Peyer's patch (tissue), 4 donors: ENCODE data around the gene NELFCD.
A peak's percentile ranks its signal among the peaks of the same experiment; 100 is the strongest.

ENCODE experiments used
- POLR2A ChIP-seq, 2 donors: fragments of 450-650 bp; IDR thresholded peaks; one replicate each; pipeline ENCODE4 v1.5.1; 2017; ENCODE audit warnings: antibody characterized with exemption in 2 of 2, mild to moderate bottlenecking in 2 of 2, moderate library complexity in 2 of 2
- TF ChIP-seq, protein P1 (sequence below), 6 experiments: fragments of 450-650 bp in 4 of 6; fragments of 200-600 bp in 2 of 6; sonication (generic) in 1 of 6; IDR thresholded peaks; one replicate each; pipeline ENCODE4 v1.5.1; 2017 to 2019; ENCODE audit warnings: antibody characterized with exemption in 6 of 6, mild to moderate bottlenecking in 3 of 6, moderate library complexity in 1 of 6

DNA sequence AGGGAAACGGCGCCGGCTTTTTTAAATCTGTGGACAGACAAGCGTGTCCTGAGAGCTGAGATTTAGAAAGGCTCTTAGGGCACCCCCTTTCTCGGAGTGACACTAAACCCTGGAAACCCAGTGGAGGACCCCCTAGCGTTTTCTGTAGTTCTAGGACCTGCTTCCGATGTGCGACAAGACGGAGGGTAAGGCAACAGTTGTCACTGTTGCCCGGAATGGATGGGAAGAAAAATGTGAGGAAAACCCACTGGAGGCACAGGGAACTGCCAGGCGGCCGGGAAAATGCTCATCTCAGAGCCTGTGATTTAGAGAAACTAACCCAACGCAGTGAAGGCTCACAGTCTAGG, 51.6 kb downstream of the NELFCD start:
- TF ChIP-seq, protein P1, sequence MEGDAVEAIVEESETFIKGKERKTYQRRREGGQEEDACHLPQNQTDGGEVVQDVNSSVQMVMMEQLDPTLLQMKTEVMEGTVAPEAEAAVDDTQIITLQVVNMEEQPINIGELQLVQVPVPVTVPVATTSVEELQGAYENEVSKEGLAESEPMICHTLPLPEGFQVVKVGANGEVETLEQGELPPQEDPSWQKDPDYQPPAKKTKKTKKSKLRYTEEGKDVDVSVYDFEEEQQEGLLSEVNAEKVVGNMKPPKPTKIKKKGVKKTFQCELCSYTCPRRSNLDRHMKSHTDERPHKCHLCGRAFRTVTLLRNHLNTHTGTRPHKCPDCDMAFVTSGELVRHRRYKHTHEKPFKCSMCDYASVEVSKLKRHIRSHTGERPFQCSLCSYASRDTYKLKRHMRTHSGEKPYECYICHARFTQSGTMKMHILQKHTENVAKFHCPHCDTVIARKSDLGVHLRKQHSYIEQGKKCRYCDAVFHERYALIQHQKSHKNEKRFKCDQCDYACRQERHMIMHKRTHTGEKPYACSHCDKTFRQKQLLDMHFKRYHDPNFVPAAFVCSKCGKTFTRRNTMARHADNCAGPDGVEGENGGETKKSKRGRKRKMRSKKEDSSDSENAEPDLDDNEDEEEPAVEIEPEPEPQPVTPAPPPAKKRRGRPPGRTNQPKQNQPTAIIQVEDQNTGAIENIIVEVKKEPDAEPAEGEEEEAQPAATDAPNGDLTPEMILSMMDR (IDR thresholded peaks at IDR 0.05): peak in 2 of 6 experiments; percentile 34 to 38
- no peak for TF ChIP-seq POLR2A (IDR thresholded peaks at IDR 0.05)
